ENCODE results near the gene BMAL1.
A peak's percentile ranks its signal among the peaks of the same experiment; 100 is the strongest.

The BMAL1 gene

DNA sequence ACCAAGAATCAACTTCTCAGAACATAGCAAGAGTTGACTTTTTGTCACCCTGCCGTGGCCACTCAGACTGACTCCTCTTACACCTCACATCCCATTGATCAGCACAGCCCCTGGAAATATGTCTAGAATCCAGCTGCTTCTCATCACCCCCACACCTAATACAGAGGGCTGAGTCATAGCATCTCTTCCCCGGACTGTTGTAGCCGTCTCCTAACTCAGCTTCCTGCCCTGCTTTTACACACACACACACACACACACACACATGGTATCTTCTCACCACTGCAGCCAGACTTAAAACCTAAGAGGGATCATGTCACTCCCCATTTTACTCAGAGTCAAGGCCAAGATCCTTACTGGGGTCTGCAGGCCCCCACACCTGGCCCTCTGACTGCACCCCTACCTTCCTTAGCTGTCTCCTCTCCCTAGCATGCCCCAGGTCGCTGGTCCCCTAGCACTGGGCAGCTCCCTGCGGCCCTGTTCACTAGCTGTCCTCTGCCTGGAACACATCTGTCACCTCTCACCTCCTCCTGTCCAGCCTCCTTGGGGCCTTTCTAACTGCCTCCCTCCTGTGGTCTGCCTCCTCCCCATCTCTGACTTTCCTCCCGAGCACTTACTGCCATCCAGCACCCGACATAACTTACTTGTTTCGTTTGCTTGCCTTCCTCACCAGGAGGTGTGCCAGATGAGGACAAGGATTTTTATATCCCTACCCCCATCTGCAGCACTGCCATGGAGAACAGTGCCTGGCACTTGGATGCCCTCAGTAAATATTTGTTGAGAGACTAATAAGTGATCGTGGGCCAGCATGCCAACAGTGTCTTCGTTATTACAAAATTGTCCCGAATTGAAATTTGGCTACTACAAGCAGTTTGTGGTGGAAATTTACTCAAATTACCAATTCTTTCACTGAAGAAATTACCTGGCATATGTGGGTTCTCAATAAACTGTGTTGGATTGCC, 61.9 kb downstream of the BMAL1 start:
- DNase-seq (ENCODE audit: low read depth, low spot score): no peak

- DNase-seq (ENCODE audit: low read depth, low spot score): no peak
Observed at GRCh38 chr11:13341026-13341425, 63.4 kb downstream of the BMAL1 start.

GRCh38 chr11:13343067-13343466, 65.5 kb downstream of the BMAL1 start:
- no peak for DNase-seq (ENCODE audit: low read depth, low spot score)

GRCh38 chr11:13343931-13344717, 66.5 kb downstream of the BMAL1 start:
- peak; percentile 53 for DNase-seq (ENCODE audit: low read depth, low spot score)

- no peak for DNase-seq (ENCODE audit: low read depth, low spot score)
Observed at GRCh38 chr11:13344818-13345217, 67.2 kb downstream of the BMAL1 start.

DNA sequence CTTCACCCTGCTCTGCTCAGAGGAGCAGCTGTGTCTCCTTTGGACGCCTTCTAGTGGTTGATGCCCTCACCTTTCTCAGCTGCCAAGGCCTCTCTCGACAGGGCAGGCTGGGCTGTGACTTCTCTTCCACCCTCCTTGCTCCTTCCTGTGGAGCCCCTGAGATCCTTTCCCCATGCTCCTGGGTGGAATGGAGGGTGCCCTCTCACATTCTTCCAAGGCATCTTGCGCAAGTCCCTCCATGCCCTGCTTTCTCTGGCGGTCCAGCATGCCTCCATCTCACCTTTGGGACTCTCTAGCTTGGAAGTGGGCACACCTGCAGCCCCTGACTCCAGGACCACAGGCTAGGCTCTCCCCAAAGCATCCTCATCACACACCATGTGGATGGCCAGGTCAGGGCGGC, 68.9 kb downstream of the BMAL1 start:
- no peak for DNase-seq (ENCODE audit: low read depth, low spot score)

- DNase-seq (ENCODE audit: low read depth, low spot score): no peak
Observed at GRCh38 chr11:13347901-13348300, 70.3 kb downstream of the BMAL1 start.

DNA sequence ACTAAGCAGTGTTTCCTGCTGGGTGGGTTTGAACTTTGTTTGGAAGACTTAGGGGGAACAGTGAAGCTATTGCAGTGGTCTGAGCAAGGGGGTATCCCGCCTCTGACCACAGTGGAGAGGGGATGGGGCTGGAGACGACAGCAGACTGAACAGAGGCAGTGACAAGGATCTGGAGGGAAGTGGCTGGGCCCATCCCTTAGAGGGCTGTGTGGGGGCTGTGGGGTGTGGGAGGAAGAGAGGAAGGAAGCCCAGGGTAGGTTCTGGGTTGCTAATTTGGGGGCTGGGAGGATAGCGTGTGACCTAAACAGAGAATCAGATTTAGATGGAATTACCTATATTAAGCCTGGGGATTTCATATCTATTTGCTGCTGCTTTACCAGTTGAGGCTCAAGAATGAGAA, 70.7 kb downstream of the BMAL1 start:
- DNase-seq (ENCODE audit: low read depth, low spot score): no peak

- DNase-seq (ENCODE audit: low read depth, low spot score): no peak
Observed at GRCh38 chr11:13349046-13349445, 71.5 kb downstream of the BMAL1 start.

DNA sequence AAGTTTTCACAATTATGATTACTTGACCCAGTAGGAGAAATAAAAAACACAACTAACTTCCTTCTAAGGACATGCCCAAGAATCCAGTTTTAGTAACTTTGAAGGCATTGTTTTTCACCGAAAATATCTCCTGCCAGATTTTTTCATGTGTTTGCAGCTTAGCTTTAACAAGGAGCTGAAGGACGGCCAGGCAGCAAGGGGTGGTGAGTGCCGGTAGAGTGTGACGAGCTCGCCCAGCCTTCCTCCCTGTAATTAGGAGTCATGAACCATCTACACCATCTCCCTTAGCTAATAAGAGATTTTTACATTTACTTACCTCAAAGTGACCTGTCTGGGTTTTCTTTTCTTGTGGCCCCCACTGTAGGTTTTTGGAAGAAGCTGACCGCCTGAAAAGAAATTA, 72.0 kb downstream of the BMAL1 start:
- no peak for DNase-seq (ENCODE audit: low read depth, low spot score)

- no peak for DNase-seq (ENCODE audit: low read depth, low spot score)
Observed at GRCh38 chr11:13352711-13353110, 75.1 kb downstream of the BMAL1 start.

DNA sequence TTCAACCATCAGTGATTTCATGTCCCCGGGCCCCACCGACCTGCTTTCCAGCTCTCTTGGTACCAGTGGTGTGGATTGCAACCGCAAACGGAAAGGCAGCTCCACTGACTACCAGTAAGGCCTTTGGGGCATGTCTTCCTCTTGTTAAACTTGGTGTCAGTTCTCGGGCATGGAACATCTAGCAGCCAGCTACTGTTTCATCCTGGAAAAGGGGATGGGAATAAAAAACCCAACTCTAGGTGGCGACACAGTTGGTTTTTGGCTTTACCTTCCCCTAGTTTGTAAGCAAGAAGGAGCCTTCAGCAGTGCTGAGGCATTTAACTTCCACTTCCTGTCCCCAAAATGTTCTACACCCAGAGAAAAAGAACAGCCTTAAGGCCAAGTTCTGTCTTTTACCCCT, 76.7 kb downstream of the BMAL1 start:
- DNase-seq (ENCODE audit: low read depth, low spot score): no peak

DNA sequence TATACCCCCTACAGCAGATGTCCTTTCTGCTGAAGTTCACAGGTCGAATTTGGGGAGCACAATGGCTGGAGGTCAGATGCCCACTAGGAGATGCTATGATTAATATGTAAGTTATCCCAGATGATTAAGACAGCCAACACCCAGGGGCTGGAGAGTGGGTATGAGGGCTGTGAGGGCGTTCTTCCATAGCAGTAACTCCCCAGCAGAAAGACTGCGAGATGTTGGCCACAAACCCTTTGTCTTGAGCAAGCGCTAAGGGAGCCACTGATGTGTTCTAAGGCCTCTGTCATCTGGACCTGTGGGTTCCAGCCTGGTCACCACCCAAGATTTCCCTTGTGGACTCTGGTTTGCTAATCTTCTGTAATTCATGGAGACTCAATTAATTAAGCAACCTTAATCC, 77.6 kb downstream of the BMAL1 start:
- DNase-seq (ENCODE audit: low read depth, low spot score): no peak

GRCh38 chr11:13357232-13357631, 79.6 kb downstream of the BMAL1 start:
- no peak for DNase-seq (ENCODE audit: low read depth, low spot score)

DNA sequence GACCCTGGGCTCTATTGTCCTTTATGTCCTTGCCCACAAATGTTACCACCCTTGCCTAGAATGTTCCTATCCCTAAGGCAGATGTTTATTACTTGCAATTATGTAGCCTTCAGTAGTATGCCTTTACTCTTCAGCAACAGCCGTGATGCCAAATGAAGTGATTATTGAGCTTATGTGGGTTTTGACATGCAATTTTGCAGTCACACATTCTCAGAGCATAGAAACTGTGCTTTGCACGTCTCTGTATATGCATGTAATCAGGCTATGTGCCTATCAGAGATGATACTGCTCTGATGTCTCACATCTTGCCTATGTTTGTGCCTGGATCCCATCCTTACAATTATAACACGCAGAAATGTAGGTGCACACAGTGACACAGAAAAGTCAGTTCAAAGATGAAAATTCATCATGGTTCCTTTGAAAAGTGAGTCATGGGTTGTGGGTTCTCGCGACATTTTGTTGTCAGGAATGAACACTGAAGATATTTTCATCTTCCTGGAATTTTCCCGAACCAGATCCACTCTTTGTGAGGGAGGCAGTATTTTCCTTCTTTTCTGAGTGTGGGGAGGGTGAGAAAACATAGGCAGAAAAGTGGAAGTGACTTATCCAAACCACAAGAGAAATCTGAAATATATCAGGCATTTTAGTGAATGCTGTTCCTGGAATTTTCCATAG, 81.1 kb downstream of the BMAL1 start:
- no peak for DNase-seq (ENCODE audit: low read depth, low spot score)

- no peak for DNase-seq (ENCODE audit: low read depth, low spot score)
Observed at GRCh38 chr11:13362596-13363109, 85.1 kb downstream of the BMAL1 start.

DNA sequence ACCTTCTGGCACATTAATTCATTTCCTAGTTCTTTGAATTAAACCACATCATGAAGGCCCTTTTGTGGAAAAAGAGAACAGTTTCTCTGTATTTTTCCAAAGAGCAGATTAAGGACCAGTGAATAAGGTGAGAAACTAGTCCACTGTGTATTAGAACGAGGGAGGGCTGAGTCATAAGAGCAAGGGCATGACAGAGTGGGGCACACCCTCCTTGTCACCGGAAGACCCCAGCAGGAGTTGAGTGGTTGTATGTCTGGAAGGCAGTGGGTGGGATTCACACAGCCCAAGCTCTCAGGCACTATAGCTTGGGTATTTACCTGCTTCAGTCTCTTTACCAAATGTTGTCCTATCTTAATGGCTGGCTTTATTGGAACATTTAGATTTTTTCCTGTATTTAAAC, 86.8 kb downstream of the BMAL1 start:
- no peak for DNase-seq (ENCODE audit: low read depth, low spot score)

GRCh38 chr11:13366266-13367026, 88.9 kb downstream of the BMAL1 start:
- no peak for DNase-seq (ENCODE audit: low read depth, low spot score)

DNA sequence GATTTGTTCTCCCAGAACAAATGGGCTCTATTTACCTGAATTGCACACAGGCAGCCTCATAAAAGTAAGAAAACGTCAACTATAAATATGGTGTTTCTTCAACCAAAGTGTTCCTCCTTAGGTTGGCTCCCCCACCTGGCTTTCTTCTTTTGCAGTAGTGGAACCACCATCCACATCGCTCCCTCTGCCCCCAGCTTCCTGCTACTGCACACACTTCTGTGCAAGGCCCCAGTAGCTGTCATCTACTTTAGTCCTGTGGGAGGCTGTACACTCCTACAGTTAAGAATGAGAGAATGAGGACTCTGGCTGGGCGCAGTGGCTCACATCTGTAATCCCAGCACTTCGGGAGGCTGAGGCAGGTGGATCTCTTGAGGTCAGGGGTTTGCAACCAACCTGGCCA, 89.5 kb downstream of the BMAL1 start:
- no peak for DNase-seq (ENCODE audit: low read depth, low spot score)

GRCh38 chr11:13368041-13368446, 90.5 kb downstream of the BMAL1 start:
- no peak for DNase-seq (ENCODE audit: low read depth, low spot score)

DNA sequence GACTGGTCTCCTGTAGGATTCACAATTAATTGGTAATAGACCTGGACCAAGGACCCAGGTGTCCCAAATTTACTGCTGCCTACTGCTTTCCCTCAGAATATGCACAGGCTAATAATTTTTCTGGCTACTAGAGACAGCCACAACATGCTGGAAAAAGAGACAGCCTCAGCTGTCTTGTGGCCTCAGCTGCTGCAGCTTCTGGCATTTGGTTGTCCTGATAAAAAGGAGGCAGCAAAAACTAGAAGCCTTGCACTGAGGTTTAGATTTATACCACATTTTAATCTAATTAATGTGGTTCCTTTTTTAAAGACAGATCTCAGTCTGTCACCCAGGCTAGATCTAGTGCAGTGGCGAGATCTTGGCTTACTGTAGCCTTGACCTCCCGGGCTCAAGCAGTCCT, 95.6 kb downstream of the BMAL1 start:
- no peak for DNase-seq (ENCODE audit: low read depth, low spot score)
